ENCODE results near the gene THSD7B. TPM values are rescaled to one million over a fixed set of nuclear protein-coding genes. Genes with fewer than 3 reads are reported as not detected.

The THSD7B gene
- polyA plus RNA-seq, 1 donor from 2014 or later = 0.46 TPM

- Histone ChIP-seq H3K9me3 (ENCODE audit: low read length) (no peaks in the 10 kb centered on the region), H3K9ac (ENCODE audit: low read length) (no peak overlapping the region), H3K36me3 (ENCODE audit: insufficient read depth, low read length) (no peaks in the 10 kb centered on the region), H2AFZ (ENCODE audit: low read depth, low read length) (no peak overlapping the region), H3K79me2 (replicated peaks; ENCODE audit: insufficient read depth, low read length) (no peaks in the 10 kb centered on the region), H3K4me2 (ENCODE audit: low read length) (no peak overlapping the region), H3F3A (ENCODE audit: insufficient read depth, low read length, poor library complexity, severe bottlenecking) (no peaks in the 10 kb centered on the region), H3K27me3 (ENCODE audit: insufficient read depth, low read depth, low read length) (no peaks in the 10 kb centered on the region), H3K9me2 (ENCODE audit: insufficient read depth, low read length) (no peaks in the 10 kb centered on the region), H3K27ac (ENCODE audit: low read length) (no peak overlapping the region), H4K20me1 (ENCODE audit: insufficient read depth) (no peaks in the 10 kb centered on the region), H3K4me3 (ENCODE audit: low read length) (no peak overlapping the region)
- TF ChIP-seq TAF1 (IDR thresholded peaks at IDR 0.05; ENCODE audit: low read depth) = no peak
- no peak for TF ChIP-seq SMC3 (conservative IDR thresholded peaks at IDR 0.05; ENCODE audit: poor library complexity)
- TF ChIP-seq EZH2 (IDR thresholded peaks at IDR 0.05; ENCODE audit: borderline replicate concordance, insufficient read depth, low read length, poor library complexity, severe bottlenecking) = no peak
- no peak for TF ChIP-seq MXI1 (conservative IDR thresholded peaks at IDR 0.05; ENCODE audit: poor library complexity, severe bottlenecking)
- no peak for TF ChIP-seq POLR2AphosphoS5 (IDR thresholded peaks at IDR 0.05)
- TF ChIP-seq RAD21 (conservative IDR thresholded peaks at IDR 0.05) = no peak
- TF ChIP-seq, protein P1, sequence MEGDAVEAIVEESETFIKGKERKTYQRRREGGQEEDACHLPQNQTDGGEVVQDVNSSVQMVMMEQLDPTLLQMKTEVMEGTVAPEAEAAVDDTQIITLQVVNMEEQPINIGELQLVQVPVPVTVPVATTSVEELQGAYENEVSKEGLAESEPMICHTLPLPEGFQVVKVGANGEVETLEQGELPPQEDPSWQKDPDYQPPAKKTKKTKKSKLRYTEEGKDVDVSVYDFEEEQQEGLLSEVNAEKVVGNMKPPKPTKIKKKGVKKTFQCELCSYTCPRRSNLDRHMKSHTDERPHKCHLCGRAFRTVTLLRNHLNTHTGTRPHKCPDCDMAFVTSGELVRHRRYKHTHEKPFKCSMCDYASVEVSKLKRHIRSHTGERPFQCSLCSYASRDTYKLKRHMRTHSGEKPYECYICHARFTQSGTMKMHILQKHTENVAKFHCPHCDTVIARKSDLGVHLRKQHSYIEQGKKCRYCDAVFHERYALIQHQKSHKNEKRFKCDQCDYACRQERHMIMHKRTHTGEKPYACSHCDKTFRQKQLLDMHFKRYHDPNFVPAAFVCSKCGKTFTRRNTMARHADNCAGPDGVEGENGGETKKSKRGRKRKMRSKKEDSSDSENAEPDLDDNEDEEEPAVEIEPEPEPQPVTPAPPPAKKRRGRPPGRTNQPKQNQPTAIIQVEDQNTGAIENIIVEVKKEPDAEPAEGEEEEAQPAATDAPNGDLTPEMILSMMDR (IDR thresholded peaks at IDR 0.05; ENCODE audit: poor library complexity, severe bottlenecking) = no peak
- TF ChIP-seq REST (IDR thresholded peaks at IDR 0.05; ENCODE audit: borderline replicate concordance) = no peak
- TF ChIP-seq EP300 (conservative IDR thresholded peaks at IDR 0.05; ENCODE audit: poor library complexity, severe bottlenecking) = no peak
These were observed 824.8 kb downstream of the THSD7B start for GRCh38 chr2:137590102-137590501.

- TF ChIP-seq TAF1 (IDR thresholded peaks at IDR 0.05; ENCODE audit: low read depth) (no peak), REST (IDR thresholded peaks at IDR 0.05; ENCODE audit: borderline replicate concordance) (no peak), MXI1 (conservative IDR thresholded peaks at IDR 0.05; ENCODE audit: poor library complexity, severe bottlenecking) (no peak), EZH2 (IDR thresholded peaks at IDR 0.05; ENCODE audit: borderline replicate concordance, insufficient read depth, low read length, poor library complexity, severe bottlenecking) (no peak), EP300 (conservative IDR thresholded peaks at IDR 0.05; ENCODE audit: poor library complexity, severe bottlenecking) (no peak), SMC3 (conservative IDR thresholded peaks at IDR 0.05; ENCODE audit: poor library complexity) (no peak), POLR2AphosphoS5 (IDR thresholded peaks at IDR 0.05) (no peak), RAD21 (conservative IDR thresholded peaks at IDR 0.05) (no peak)
- TF ChIP-seq, protein P1 (IDR thresholded peaks at IDR 0.05; ENCODE audit: poor library complexity, severe bottlenecking) = no peak
- H3K79me2 ChIP-seq (replicated peaks; ENCODE audit: insufficient read depth, low read length) = no peaks in the 10 kb centered on the region
- no peak overlapping the region for H3K4me2 ChIP-seq (ENCODE audit: low read length)
- no peaks in the 10 kb centered on the region for H3K9me2 ChIP-seq (ENCODE audit: insufficient read depth, low read length)
- no peak overlapping the region for H2AFZ ChIP-seq (ENCODE audit: low read depth, low read length)
- H3K9me3 ChIP-seq (ENCODE audit: low read length) = no peaks in the 10 kb centered on the region
- no peak overlapping the region for H3K9ac ChIP-seq (ENCODE audit: low read length)
- H3F3A ChIP-seq (ENCODE audit: insufficient read depth, low read length, poor library complexity, severe bottlenecking) = no peaks in the 10 kb centered on the region
- H3K4me3 ChIP-seq (ENCODE audit: low read length) = no peak overlapping the region
- no peaks in the 10 kb centered on the region for H4K20me1 ChIP-seq (ENCODE audit: insufficient read depth)
- no peaks in the 10 kb centered on the region for H3K36me3 ChIP-seq (ENCODE audit: insufficient read depth, low read length)
- no peak overlapping the region for H3K27ac ChIP-seq (ENCODE audit: low read length)
- no peaks in the 10 kb centered on the region for H3K27me3 ChIP-seq (ENCODE audit: insufficient read depth, low read depth, low read length)
These were observed 842.5 kb downstream of the THSD7B start for GRCh38 chr2:137607722-137608318.
